GM18502 (cell line): ENCODE data around the gene CMIP.

Source experiments
- ATAC-seq: cut with Tn5 transposase; IDR thresholded peaks from one replicate; pipeline ENCODE4 v1.9.1; 2021; ENCODE audit warnings: mild to moderate bottlenecking; ENCODE audit not compliant: unreplicated experiment, poor library complexity

CMIP gene

DNA sequence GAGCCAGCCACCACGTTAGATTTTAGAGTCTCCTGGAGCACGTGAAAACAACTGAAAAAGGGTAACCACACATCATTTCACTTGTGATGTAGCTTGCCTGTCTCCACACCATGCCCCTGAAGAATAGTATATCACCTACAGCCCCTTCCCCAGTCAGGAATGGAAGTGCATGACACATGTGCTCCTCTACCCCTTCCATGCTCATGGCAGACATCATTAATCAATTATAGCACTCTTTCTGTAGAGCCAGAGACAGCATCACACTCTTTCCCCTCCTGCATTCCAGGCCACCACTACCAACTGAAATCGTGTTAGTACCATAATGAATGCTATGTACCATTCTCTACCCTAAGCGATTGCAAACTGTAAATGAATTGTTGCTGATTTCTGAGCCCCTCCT, 221.0 kb downstream of the CMIP start:
- ATAC-seq: no peak

DNA sequence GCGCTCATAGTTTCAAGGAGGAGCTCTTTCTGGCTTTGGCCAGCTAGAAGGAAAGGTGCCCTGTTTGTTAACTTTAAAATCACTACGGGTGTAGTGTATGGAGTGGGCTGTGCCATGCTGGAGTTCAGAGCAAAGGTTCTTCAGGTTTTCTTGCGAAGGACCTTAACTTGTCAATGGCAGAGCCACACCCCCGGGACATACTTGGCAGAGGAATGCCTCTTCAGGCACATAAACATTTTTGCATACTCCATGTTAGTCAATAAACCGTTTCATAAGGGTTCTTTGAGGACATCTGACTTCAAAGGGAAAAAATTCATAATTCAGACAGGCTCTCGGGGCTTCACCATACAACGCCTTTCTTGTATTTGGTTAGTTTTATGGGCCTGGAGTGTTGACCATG, 221.5 kb downstream of the CMIP start:
- no peak for ATAC-seq

DNA sequence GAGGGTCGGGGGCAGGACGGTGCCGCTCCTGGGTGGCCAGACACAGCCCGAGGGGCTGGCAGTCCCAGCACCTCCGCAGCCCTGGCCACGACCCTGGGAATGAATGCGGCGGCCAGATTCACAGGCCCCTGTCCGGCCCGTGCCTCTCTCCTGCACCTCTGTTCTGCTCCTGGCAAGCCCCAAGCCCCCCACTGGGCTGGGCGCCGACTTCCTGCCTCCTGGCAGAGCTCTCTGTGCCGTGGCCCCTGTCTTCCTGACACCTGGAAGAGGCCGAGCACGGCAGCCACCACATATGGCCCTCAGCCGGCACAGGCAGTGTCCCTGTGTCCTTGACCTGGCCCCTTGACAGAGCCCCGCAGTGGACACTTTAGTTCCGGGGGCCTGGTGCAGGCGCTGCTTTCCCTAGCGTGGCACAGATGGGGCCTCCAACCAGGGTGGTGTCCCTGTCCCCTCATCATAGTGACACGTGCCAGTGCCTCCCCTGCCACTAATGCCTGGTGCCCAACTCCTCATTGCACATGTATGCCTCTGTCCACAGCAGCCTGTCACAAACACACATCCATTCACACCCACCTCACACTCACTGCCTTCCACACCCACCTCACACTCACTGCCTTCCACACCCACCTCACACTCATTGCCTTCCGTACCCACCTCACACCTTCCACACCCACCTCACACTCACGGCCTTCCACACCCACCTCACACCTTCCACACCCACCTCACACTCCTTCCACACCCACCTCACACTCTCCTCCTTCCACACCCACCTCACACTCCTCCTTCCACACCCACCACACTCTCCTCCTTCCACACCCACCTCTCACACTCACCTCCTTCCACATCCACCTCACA, 223.9 kb downstream of the CMIP start:
- no peak for ATAC-seq

DNA sequence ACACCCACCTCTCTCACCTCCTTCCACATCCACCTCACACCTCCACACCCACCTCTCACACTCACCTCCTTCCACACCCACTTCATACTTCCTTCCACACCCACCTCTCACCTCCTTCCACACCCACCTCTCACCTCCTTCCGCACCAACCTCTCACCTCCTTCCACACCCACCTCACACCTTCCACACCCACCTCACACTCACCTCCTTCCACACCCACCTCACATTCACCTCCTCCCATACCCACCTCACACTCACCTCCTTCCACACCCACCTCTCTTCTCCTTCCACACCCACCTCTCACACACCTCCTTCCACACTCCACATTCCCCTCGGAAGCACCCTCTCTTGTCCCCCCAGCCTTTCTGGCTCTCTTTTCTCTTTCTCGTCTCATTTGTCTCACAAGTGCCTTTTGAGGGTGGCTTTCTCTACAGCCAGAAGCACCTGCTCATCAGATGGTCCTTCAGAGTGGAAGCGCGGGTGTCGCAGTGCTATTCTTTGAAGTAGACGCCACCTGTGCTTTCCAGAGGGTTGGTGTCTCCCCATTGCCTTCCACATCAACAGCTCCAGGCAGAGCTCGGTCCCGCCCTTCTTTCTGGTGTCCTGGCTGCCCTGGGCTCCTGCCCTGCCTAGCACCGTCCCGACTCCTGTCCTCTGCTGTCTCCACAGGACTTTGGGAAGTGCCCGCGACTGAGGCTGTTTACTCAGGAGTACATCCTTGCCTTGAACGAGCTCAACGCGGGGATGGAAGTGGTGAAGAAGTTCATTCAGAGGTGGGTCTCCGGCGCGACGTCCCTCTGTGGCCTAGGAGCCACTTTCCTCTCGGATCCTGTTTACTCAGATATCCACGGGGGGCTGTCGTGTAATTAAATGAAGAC, 225.1 kb downstream of the CMIP start:
- no peak for ATAC-seq

DNA sequence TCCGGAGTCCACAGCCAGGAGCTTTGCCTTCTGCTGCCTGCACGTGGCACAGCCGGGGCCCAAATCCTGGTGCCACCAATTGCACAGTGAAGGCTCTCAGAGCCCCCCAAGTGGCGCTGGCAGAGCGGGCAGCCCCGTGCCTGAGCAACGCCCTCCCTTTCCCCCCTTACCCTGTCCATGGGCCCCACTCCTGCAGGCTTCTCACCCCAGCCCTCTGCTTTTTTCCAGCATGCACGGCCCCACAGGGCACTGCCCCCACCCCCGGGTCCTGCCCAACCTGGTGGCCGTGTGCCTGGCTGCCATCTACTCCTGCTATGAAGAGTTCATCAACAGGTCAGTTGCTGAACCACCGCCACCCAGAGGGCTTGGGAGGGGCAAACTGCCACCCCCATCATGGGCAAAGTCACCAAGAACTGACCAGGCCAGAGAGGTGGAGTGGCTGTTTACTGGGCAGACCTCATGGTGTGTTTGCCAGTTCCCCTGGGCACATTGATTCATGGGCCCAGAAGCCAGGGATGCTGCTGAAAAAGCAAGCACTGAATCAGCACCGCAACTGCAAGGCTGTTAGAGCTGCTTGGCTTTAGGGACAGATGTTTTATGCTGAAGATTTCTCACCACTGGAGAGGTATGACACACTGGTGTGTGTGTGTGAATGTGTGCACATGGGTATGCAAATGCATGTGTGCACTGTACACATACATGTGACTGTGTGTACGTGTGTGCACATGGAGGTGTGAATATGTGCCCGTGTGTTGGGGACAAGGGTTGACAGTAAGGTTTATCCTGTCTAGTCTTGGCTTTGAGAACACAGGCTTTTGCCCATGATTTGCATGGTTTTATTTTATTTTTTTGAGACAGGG, 227.4 kb downstream of the CMIP start:
- no peak for ATAC-seq

DNA sequence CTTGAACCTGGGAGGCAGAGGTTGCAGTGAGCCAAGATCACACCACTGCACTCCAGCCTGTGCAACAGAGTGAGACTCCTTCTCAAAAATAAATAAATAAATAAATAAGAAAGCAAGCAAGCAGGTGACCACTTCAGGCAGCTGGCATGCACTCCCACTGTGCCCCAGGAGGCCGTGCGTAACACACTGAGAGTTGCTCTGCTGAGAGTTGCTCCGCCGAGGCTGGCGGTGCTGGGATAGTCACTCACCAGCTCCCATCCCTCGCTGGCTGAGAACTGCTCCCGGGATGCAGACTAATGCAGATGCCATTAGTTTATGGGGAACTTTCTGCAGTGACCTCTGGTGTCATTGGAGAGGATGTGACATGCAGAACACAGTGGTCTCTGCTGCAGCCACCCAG, 228.8 kb downstream of the CMIP start:
- ATAC-seq: no peak

DNA sequence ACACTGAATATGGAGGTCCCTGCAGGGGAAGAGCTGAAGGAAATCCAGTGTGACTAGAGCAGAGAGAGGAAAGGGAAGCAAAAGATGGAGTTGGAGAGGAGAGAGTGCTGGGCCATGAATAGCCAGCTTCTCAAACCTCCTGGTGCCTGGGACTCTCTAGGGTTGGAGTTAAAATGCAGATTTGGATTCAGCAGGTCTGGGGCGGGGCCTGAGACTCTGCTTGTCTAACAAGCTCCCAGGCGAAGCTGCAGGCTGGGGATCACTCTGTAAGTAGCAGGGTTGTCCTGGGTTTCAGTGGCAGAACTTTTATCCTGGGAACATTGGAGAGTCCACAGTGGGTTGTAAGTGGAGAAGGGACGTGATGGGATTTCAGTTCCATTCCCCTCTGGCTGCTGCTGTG, 231.1 kb downstream of the CMIP start:
- no peak for ATAC-seq

DNA sequence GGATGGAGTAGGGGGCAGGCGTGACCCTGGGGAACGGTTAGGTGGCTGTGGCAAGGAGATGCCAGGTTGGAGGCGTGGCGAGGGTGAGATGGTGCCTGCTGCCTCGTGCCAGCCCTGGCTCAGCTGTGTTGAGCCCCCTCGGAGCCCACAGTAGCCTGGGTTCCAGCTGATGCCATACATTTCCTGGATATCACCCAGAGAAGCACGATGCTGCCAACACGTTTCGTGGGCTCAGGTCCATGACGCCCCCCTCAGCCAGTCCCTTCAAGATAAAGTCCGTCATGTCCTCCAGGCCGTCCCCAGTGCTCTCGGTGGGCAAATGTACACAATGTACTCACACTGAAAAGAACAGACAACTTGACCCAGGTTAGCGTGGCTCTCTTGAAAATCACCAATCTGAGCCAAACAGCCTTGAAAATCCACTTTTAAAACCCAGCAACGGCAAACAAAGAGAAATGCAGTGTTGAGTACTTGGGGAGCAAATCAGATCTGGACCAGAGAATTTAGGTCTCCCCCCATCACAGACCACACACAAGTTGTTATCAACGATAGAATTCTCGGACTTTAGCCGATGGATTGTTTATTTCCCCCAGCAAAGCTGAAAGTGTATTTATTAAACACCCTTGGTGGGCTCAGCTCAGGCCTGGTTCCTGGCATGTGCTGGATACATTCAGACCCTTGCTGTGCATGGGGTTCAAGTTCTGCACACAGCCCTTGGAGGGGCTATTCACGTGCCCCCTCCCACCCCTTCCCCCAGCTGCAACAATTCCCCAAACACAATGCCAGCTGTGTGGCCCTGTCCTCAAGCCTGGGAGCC, 231.7 kb downstream of the CMIP start:
- no peak for ATAC-seq

DNA sequence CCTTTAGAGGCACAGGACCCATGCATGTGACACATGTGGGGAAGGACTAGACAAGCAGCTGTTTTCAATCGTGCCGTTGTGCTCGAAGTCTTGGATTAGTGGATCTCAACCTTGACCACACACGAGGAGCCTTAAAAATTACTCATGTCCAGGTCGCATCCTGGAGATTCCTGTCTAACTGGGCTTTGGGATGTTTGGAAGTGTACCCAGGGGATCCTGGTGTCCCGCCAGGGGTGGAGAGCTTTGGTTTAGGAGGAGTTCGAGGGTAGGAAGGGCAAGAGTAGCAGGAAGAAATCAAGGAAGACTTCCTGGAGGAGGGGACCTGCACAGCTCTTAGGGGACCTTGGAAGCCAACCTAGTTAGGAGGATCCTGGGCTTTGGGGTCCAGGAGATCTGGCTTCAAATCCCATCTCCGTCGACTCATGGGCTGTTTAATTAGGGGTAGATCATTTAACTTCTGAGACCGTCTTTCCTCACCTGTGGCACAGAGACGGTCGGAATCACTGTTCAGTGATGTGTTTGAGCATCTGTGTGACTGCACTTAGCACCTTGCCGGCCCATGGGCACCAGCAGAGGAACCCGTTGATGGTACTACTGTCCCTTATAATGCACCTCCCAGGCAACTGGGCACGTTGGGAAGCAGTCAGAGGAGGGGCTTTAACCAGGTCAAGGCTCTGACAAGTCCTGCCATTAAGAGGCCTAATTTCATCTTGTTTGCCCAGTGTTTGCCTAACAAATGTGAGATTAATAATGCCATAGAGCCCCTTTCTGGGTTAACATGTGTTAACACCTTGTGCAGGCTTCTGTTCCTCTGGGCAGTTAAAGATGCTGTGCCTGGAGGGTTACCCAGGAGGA, 232.5 kb downstream of the CMIP start:
- ATAC-seq: no peak

DNA sequence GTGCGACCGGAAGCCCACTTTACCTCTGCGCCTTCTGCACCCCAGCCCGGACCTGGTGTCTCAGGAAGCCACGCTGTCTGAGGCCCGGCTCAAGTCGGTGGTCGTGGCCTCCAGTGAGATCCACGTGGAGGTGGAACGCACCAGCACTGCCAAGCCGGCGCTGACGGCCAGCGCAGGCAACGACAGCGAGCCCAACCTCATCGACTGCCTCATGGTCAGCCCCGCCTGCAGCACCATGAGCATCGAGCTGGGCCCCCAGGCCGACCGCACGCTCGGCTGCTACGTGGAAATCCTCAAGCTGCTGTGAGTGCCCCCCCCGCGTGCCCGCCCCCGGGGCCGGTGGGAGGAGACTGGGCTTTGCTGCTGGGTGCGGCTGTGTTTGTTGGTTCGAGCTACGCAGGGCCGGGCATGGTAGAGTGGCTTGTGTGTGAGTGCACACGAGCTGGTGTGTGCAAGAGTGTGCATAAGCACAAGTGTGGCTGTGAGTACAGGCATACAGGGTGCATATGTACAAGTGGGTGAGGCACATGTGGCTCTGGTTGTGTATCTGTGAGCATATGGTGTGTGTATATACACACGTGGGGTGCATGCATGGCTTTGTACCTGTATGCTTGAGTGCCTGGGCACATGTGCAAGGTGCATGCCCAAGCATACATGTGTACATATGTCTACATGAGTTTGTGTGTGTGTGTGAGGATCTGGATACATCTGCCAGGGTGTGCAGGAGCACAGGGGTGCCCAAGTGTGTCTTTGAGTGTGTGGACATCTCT, 233.9 kb downstream of the CMIP start:
- no peak for ATAC-seq

DNA sequence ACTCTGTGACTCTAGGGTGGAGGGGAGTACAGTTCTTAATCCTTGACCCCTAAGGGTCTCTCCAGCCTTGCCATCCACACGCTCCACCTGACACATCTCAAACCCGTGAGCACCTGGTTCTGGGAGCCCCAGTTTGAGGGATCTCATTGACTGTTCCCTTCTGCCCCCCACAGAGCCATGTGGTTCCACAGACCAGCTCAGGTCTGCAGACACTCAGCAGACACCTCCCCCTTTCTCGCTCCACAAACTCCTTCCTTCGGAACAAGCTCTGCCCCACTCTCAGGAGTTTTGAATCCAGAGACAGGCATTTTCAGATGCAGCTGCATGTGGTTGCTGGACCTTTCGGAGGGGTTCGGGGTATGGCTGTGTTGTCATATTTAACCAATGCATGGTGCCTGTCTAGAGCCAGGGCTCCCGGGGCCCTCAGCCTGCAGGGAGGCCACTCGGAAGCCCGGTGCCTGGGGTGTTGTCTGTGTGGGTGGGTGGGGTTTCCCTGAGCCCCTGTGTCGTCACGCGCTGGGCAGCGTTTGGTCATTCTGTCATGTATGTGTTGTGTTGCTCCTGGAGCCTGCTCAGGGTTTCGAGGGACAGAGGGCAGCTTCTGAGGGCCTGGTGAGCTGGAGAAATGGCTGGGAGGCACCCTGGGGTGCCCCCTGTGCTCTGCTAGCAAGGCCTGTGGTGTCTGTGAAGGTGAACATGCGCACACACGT, 235.3 kb downstream of the CMIP start:
- no peak for ATAC-seq

DNA sequence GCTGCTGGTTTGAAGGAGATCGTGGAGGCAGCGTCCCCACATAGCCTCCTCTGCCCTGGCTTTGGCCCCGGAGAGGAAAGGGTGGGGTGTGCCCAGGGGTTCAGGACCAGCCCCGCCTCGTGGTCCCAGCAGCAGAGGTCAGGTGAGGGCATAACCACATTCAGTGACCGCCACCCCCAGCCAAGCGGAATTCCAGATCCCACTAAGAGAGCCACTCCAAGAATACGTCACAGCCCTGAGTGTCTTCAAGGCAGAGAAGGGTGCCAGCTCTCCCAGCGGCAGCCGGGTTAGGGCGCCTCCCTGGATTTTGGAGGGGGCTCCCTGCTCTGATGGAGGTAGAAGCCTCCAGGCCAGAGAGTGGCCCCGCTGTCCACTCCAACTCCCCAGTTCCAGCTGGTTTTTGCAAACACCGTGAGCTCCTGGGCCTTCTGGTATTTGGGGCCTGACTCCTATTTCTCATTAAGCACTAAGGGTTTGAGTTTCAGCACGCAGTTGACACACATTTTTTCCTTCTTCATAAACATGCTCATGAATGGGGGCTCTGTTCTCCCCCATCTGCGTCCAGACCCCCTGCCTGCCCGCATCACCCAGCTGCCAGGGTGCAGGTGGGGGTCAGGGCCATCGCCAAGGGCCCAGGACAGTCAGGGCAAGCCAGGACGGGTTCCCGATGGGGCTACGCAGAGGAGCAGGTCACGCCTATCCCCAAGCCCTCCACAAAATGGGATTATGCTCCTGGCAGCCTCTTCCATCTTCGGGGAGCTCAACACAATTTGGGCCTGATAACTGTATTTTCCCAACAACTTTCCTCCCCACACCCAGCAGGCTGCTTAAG, 236.1 kb downstream of the CMIP start:
- no peak for ATAC-seq

DNA sequence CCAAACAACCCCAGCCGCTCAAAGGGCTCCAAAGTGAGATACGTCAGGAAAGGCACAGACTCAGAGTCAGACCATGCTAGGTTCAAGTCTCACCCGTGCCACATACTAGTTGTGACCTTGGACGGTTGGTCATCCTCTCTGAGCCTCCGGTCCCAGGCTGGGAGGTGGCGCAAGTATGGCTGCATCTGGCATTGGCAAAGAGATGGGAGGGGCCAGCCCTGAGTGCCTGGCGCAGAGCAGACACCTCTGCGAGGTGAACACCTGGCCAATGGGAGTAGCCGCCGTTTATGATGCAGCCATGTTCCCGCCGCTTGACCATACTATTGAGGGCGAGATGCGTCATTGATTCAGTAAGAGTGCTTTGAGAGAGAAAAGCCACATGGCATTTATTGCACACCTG, 236.7 kb downstream of the CMIP start:
- ATAC-seq: no peak

DNA sequence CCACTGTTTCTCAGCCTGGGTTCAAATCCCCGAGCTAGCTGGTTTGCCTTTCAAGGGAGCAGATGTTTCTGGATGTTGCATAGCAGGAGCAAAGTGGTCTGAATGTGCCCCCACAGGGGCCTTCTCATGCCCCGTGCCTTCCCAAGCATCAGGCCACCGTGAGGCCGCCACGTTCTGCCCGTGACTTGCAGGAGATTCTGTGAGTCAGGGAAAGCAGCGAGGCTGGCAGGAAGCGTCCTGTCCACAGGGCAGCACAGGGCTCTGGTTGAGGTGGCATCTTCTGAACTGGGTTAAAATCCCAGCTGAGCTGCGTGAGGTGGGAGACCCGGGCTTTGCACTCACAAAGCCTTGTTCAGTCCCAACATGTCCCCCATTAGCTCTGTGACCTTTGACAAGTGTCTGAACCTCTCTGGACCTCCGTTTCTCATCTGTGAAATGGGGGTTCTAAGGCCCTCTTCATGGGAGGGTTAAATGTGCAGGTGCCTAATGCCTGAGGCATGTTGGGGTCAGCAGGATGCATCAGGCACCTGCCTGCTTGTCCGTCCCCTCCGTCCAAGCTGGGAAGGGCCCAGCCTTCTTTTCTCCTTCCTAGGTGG, 239.7 kb downstream of the CMIP start:
- ATAC-seq: no peak

DNA sequence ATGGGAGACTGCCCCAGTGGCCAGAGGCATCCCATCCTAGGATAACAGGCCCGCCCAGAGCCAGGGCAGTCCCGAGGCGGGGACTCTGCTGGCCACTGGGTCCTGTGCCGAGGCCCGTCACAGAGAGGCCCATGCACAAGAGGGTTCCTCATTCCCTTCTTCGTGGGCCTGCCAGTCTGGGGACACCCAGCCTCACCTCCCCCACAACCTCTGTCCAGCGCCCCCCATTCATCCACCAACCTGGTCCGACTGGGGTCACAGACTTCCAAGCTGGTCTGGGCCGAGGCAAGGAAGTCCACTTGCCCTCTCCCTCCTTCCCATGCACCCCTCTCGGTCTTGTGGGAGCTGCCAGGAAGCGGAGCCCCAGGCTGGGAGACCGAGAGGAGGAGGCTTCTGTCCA, 240.3 kb downstream of the CMIP start:
- ATAC-seq: no peak

DNA sequence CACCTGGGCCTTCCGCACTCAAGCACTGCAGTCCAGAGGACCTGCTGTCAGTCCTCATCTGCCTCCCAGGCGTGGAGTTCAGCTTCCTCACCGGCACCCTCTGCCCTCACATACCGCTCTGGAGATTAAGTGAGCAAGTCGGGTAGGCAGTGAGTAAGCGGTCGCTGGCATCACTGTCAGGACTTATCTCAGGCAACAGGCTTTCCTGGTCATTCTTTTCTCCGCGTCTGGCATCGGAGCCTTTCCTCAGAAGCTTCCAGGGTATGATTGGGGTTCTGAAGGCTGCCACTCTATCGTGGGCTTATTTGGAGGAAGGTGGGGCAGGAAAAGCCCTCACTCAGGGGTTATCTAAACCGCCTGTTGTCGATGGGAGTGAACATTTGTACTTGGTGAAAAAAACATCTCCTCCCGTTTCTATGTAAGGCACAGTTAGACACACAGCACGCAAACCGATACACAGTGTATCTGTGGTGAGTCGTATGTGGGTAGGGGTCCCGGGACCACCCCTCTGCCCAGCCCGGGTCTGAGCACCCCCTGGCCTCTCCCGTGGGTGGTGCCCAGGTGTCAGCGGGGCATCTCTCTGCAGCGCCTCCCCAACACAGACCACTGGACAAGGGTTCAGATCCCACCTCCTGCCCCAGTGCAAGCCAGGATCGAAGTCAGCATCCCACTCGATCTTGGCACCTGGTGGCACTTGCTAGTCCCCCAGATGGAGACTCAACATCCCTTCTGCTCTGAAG, 242.0 kb downstream of the CMIP start:
- ATAC-seq: no peak
